Right atrium auricular region (tissue), 2 donors: ENCODE results near the gene ZNRF2. TPM values are rescaled to one million over a fixed set of nuclear protein-coding genes. Genes with fewer than 3 reads are reported as not detected.
"Not testable (repeated sequence)": the region's sequence is repeated elsewhere in the genome, so short reads cannot be mapped to it uniquely, and the experiment has no call there.

Experiments used
- DNase-seq: peaks from one replicate; pipeline ENCODE4 v3.0.0-alpha.2; 2019; ENCODE audit warnings: low spot score
- H3K27ac ChIP-seq, 2 donors: fragments of 200-600 bp; sonication (generic); 1 replicate in 1 of 2; 2 replicates in 1 of 2; pipeline ENCODE4 v1.5.1; 2016 to 2019
- H3K27me3 ChIP-seq, 2 donors: fragments of 200-600 bp; sonication (generic); one replicate each; pipeline versions ENCODE4 v1.5.1 to v1.6.0; 2017 to 2019
- H3K36me3 ChIP-seq: fragments of 200-600 bp; sonication (generic); one replicate; pipeline ENCODE4 v1.5.1; 2016
- H3K4me1 ChIP-seq, 2 donors: fragments of 200-600 bp; sonication (generic); one replicate each; pipeline versions ENCODE4 v1.5.1 to v1.6.0; 2017 to 2019
- H3K4me3 ChIP-seq, 2 donors: fragments of 200-600 bp; sonication (generic); 1 replicate in 1 of 2; 2 replicates in 1 of 2; pipeline ENCODE4 v1.5.1; 2017 to 2019; ENCODE audit warnings: mild to moderate bottlenecking in 1 of 2, moderate library complexity in 1 of 2
- H3K9me3 ChIP-seq, 2 donors: fragments of 200-600 bp; sonication (generic); one replicate each; pipeline ENCODE4 v1.5.1; 2019
- total RNA-seq, 2 donors: library from RNA; depleted of rRNA; stranded (reverse); fragments of >200 nt; gene quantifications; one replicate each; pipeline ENCODE4 v1.1.0, GENCODE V29; 2016
- TF ChIP-seq, protein P1 (sequence below), 2 donors: fragments of 200-600 bp; sonication (generic); IDR thresholded peaks; one replicate each; pipeline ENCODE4 v1.5.1; 2019; ENCODE audit warnings: antibody characterized with exemption in 2 of 2

The ZNRF2 gene
- total RNA-seq, 2 donors from 2014 or later, result 7.6 to 9.7 TPM

- Histone ChIP-seq H3K9me3 (no peaks in the 10 kb centered on the region), H3K27me3 (no peaks in the 10 kb centered on the region), H3K36me3 (no peaks in the 10 kb centered on the region), H3K4me1 (no peaks in the 10 kb centered on the region), H3K4me3 (no peak overlapping the region), H3K27ac (no peak overlapping the region)
- DNase-seq, result no peak
- TF ChIP-seq, protein P1, sequence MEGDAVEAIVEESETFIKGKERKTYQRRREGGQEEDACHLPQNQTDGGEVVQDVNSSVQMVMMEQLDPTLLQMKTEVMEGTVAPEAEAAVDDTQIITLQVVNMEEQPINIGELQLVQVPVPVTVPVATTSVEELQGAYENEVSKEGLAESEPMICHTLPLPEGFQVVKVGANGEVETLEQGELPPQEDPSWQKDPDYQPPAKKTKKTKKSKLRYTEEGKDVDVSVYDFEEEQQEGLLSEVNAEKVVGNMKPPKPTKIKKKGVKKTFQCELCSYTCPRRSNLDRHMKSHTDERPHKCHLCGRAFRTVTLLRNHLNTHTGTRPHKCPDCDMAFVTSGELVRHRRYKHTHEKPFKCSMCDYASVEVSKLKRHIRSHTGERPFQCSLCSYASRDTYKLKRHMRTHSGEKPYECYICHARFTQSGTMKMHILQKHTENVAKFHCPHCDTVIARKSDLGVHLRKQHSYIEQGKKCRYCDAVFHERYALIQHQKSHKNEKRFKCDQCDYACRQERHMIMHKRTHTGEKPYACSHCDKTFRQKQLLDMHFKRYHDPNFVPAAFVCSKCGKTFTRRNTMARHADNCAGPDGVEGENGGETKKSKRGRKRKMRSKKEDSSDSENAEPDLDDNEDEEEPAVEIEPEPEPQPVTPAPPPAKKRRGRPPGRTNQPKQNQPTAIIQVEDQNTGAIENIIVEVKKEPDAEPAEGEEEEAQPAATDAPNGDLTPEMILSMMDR (IDR thresholded peaks at IDR 0.05), result no peak
Measured at GRCh38 chr7:30264052-30264451, 20.3 kb upstream of the ZNRF2 start.

- H3K4me1 ChIP-seq, H3K27me3 ChIP-seq, H3K9me3 ChIP-seq, H3K4me3 ChIP-seq, H3K36me3 ChIP-seq, DNase-seq, H3K27ac ChIP-seq: not testable (repeated sequence)
Measured at GRCh38 chr7:30265189-30265588, 19.2 kb upstream of the ZNRF2 start.

DNA sequence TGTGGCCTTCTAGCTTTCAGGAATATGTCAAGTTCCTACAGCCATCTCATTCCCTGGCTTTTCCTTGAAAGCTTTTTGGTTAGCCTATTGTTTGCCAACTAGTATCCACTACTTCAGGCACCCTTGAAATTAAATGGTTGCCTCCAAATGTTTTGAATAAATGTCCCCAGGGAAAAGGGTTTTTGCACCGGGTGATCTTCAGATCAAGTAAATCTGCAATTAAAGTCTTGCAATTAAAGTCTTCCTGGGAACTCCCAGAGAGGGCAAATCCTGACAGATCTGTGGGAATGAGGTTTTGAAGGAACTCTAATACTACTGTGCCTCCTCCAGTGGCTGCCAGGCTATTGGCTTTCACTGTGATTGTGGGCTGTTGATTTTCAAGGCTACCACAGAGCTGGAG lies 17.7 kb upstream of the ZNRF2 start:
- no peaks in the 10 kb centered on the region for H3K36me3 ChIP-seq
- H3K27me3 ChIP-seq, result no peaks in the 10 kb centered on the region
- H3K27ac ChIP-seq, result no peak overlapping the region
- H3K4me3 ChIP-seq, result no peak overlapping the region
- H3K4me1 ChIP-seq, result no peaks in the 10 kb centered on the region
- no peak for DNase-seq
- H3K9me3 ChIP-seq, result no peaks in the 10 kb centered on the region
- TF ChIP-seq, protein P1 (IDR thresholded peaks at IDR 0.05), result no peak

GRCh38 chr7:30268586-30268985 lies 15.8 kb upstream of the ZNRF2 start:
- H3K27ac ChIP-seq, result no peak overlapping the region
- H3K4me3 ChIP-seq, result no peak overlapping the region
- no peaks in the 10 kb centered on the region for H3K9me3 ChIP-seq
- no peaks in the 10 kb centered on the region for H3K27me3 ChIP-seq
- no peaks in the 10 kb centered on the region for H3K36me3 ChIP-seq
- TF ChIP-seq, protein P1 (IDR thresholded peaks at IDR 0.05), result no peak
- no peaks in the 10 kb centered on the region for H3K4me1 ChIP-seq
- no peak for DNase-seq

- Histone ChIP-seq H3K27ac (no peak overlapping the region), H3K4me3 (no peak overlapping the region), H3K27me3 (no peaks in the 10 kb centered on the region), H3K9me3 (no peaks in the 10 kb centered on the region), H3K4me1 (no peaks in the 10 kb centered on the region), H3K36me3 (no peaks in the 10 kb centered on the region)
- TF ChIP-seq, protein P1 (IDR thresholded peaks at IDR 0.05), result no peak
- DNase-seq, result no peak
Measured at GRCh38 chr7:30269490-30269889, 14.9 kb upstream of the ZNRF2 start.

- Histone ChIP-seq H3K27me3 (no peaks in the 10 kb centered on the region), H3K27ac (no peak overlapping the region), H3K4me1 (no peaks in the 10 kb centered on the region), H3K36me3 (no peaks in the 10 kb centered on the region), H3K9me3 (no peaks in the 10 kb centered on the region), H3K4me3 (no peak overlapping the region)
- no peak for DNase-seq
- TF ChIP-seq, protein P1 (IDR thresholded peaks at IDR 0.05), result no peak
Measured at GRCh38 chr7:30270921-30271320, 13.5 kb upstream of the ZNRF2 start.
